ENCODE data around the gene NIBAN1. TPM values are rescaled to one million over a fixed set of nuclear protein-coding genes. Genes with fewer than 3 reads are reported as not detected.

The NIBAN1 gene
- total and polyA plus RNA-seq, 2 donors (not counting 3 experiments of a cell fraction or from before 2014, with no cell fraction given): 0.23 to 2.8 TPM

GRCh38 chr1:184951788-184952187, 22.5 kb downstream of the NIBAN1 start:
- TF ChIP-seq GATA2 (IDR thresholded peaks at IDR 0.05; ENCODE audit: insufficient read depth, insufficient read length, low read depth, low read length) (no peak), MYC (IDR thresholded peaks at IDR 0.05; ENCODE audit: low read depth, low read length) (no peak), POLR2A (IDR thresholded peaks at IDR 0.05; ENCODE audit: low read depth, low read length) (no peak), JUN (IDR thresholded peaks at IDR 0.05; ENCODE audit: borderline replicate concordance, insufficient read depth, insufficient read length, low read depth) (no peak), FOS (IDR thresholded peaks at IDR 0.05; ENCODE audit: borderline replicate concordance, insufficient read depth, low read length) (no peak), MAX (IDR thresholded peaks at IDR 0.05; ENCODE audit: insufficient read depth, insufficient read length) (no peak), EZH2 (IDR thresholded peaks at IDR 0.05; ENCODE audit: borderline replicate concordance, low read depth, low read length, severe bottlenecking) (no peak), POLR2AphosphoS5 (IDR thresholded peaks at IDR 0.05; ENCODE audit: insufficient read depth, low read depth, low read length) (no peak)
- TF ChIP-seq, protein P1, sequence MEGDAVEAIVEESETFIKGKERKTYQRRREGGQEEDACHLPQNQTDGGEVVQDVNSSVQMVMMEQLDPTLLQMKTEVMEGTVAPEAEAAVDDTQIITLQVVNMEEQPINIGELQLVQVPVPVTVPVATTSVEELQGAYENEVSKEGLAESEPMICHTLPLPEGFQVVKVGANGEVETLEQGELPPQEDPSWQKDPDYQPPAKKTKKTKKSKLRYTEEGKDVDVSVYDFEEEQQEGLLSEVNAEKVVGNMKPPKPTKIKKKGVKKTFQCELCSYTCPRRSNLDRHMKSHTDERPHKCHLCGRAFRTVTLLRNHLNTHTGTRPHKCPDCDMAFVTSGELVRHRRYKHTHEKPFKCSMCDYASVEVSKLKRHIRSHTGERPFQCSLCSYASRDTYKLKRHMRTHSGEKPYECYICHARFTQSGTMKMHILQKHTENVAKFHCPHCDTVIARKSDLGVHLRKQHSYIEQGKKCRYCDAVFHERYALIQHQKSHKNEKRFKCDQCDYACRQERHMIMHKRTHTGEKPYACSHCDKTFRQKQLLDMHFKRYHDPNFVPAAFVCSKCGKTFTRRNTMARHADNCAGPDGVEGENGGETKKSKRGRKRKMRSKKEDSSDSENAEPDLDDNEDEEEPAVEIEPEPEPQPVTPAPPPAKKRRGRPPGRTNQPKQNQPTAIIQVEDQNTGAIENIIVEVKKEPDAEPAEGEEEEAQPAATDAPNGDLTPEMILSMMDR (IDR thresholded peaks at IDR 0.05; ENCODE audit: extremely low read depth in 1 of 2, insufficient read depth in 1 of 2, low read depth in 1 of 2, low read length in 2 of 2): no peak
- H3K27ac ChIP-seq (ENCODE audit: insufficient read depth, low read depth, low read length): no peak overlapping the region
- dilution Hi-C loops (cut with MboI; ENCODE audit: extremely low pct_ligation_motif_present, low sequenced_read_pairs): no loop called here
- H4K20me1 ChIP-seq (replicated peaks; ENCODE audit: control insufficient read depth, extremely low read depth, insufficient read depth, low read length): no peaks in the 10 kb centered on the region
- H3K9ac ChIP-seq (replicated peaks; ENCODE audit: extremely low read depth, insufficient read depth, low read length): no peak overlapping the region
- H3K4me3 ChIP-seq (replicated peaks in 1 of 3; ENCODE audit: insufficient read depth in 1 of 3, low read depth in 1 of 3, low read length in 3 of 3): no peak overlapping the region
- CTCF ChIA-PET: no interaction called here
- FAIRE-seq (no peak), DNase-seq (ENCODE audit: low read depth, low spot score) (no peak)
- H3K27me3 ChIP-seq (ENCODE audit: control insufficient read depth in 2 of 2, insufficient read depth in 2 of 2, low read length in 2 of 2): no peaks in the 10 kb centered on the region
- POLR2A ChIA-PET: no interaction called here
- H3K79me2 ChIP-seq (ENCODE audit: control insufficient read depth, insufficient read depth, low read length): no peaks in the 10 kb centered on the region
- intact Hi-C loops (cut with micrococcal nuclease): no loop called here
- H3K4me2 ChIP-seq (ENCODE audit: insufficient read depth, low read length): no peak overlapping the region
- H3K36me3 ChIP-seq (ENCODE audit: control insufficient read depth in 2 of 2, extremely low read depth in 1 of 2, insufficient read depth in 2 of 2, low read length in 2 of 2): no peaks in the 10 kb centered on the region
- no peak overlapping the region for H2AFZ ChIP-seq (ENCODE audit: low read depth, low read length)
- peaks cover 12% of the 10 kb centered on the region for H3K4me1 ChIP-seq (ENCODE audit: control insufficient read depth, extremely low read depth, insufficient read depth, low read length)
- no TSS peak for BruUV-seq (replicated peaks)
- H3K9me1 ChIP-seq (replicated peaks; ENCODE audit: control insufficient read depth, extremely low read depth, insufficient read depth, low read length): no peaks in the 10 kb centered on the region
- no peaks in the 10 kb centered on the region for H3K9me3 ChIP-seq (replicated peaks; ENCODE audit: control insufficient read depth, insufficient read depth, low read length)

Measured in endothelial cell of umbilical vein (primary cell).